Karpas-422 (cell line): Measurements from ENCODE around the gene CPLANE1. TPM values are rescaled to one million over a fixed set of nuclear protein-coding genes. Genes with fewer than 3 reads are reported as not detected.
"Not testable (repeated sequence)": the region's sequence is repeated elsewhere in the genome, so short reads cannot be mapped to it uniquely, and the experiment has no call there.

Experiments used
- DNase-seq: peaks from one replicate; pipeline ENCODE4 v3.0.0-alpha.2; 2015
- H2AFZ ChIP-seq: fragments of 200-600 bp; sonication (generic); 2 replicates; pipeline ENCODE4 v1.6.1; 2014; ENCODE audit warnings: antibody characterized with exemption, low read length, mixed read lengths
- H3K27ac ChIP-seq: fragments of 200-600 bp; sonication (generic); 2 replicates; pipeline ENCODE4 v1.5.1; 2014; ENCODE audit warnings: mild to moderate bottlenecking, low read length, moderate library complexity
- H3K27me3 ChIP-seq: fragments of 200-600 bp; sonication (generic); 2 replicates; pipeline ENCODE4 v1.6.1; 2014; ENCODE audit warnings: low read length, mixed read lengths
- H3K36me3 ChIP-seq: fragments of 200-600 bp; sonication (generic); 2 replicates; pipeline ENCODE4 v1.6.1; 2014; ENCODE audit warnings: low read length, mixed read lengths; ENCODE audit not compliant: insufficient read depth
- H3K4me1 ChIP-seq: fragments of 200-600 bp; sonication (generic); 2 replicates; pipeline ENCODE4 v1.6.1; 2014; ENCODE audit warnings: mild to moderate bottlenecking, low read length, mixed read lengths
- H3K4me2 ChIP-seq: fragments of 200-600 bp; sonication (generic); 2 replicates; pipeline ENCODE4 v1.6.1; 2014; ENCODE audit warnings: low read length, low read depth, mild to moderate bottlenecking; ENCODE audit not compliant: poor library complexity, severe bottlenecking
- H3K4me3 ChIP-seq: fragments of 200-600 bp; sonication (generic); 2 replicates; pipeline ENCODE4 v1.5.1; 2014; ENCODE audit warnings: mild to moderate bottlenecking, antibody characterized with exemption, low read length, mixed read lengths
- H3K79me2 ChIP-seq: fragments of 200-600 bp; sonication (generic); 2 replicates; pipeline ENCODE4 v1.6.1; 2014; ENCODE audit warnings: mild to moderate bottlenecking, low read length, mixed read lengths
- H3K9ac ChIP-seq: fragments of 200-600 bp; sonication (generic); 2 replicates; pipeline ENCODE4 v1.6.0; 2014; ENCODE audit warnings: low read length
- H3K9me2 ChIP-seq: fragments of 200-600 bp; sonication (generic), shearing (Covaris generic); replicated peaks from 2 replicates; pipeline ENCODE4 v1.6.0; 2014; ENCODE audit warnings: mild to moderate bottlenecking, low read length, moderate library complexity; ENCODE audit not compliant: insufficient read depth
- H3K9me3 ChIP-seq: fragments of 300-700, 200-600 bp; sonication (generic); 2 replicates; pipeline ENCODE4 v1.6.1; 2014; ENCODE audit warnings: low read length, mixed read lengths
- H4K20me1 ChIP-seq: fragments of 200-600 bp; sonication (generic); 2 replicates; pipeline ENCODE4 v1.6.1; 2014; ENCODE audit warnings: mild to moderate bottlenecking, antibody characterized with exemption, low read length, low read depth; ENCODE audit not compliant: insufficient read depth
- total RNA-seq: library from RNA; depleted of rRNA; stranded (reverse); fragments of >200 nt; shearing (Covaris generic); gene quantifications from 2 replicates; pipeline ENCODE4 v1.2.3, GENCODE V29; 2014; ENCODE audit warnings: low replicate concordance

The CPLANE1 gene
- total RNA-seq, 1 experiment from 2014 or later = 0.04 TPM

- no peaks in the 10 kb centered on the region for H3K36me3 ChIP-seq
- no peaks in the 10 kb centered on the region for H3K79me2 ChIP-seq
- H3K4me1 ChIP-seq = no peaks in the 10 kb centered on the region
- no peaks in the 10 kb centered on the region for H3K27me3 ChIP-seq
- no peak overlapping the region for H3K4me2 ChIP-seq
- no peak overlapping the region for H3K4me3 ChIP-seq
- no peak overlapping the region for H3K9ac ChIP-seq
- no peaks in the 10 kb centered on the region for H3K9me3 ChIP-seq
- no peak for DNase-seq
- H4K20me1 ChIP-seq = no peaks in the 10 kb centered on the region
- no peak overlapping the region for H2AFZ ChIP-seq
- no peaks in the 10 kb centered on the region for H3K9me2 ChIP-seq
- H3K27ac ChIP-seq = no peak overlapping the region
Observed at GRCh38 chr5:37251665-37252064, 2.5 kb upstream of the CPLANE1 start.

- no peak for DNase-seq
- no peaks in the 10 kb centered on the region for H3K79me2 ChIP-seq
- no peaks in the 10 kb centered on the region for H3K9me3 ChIP-seq
- H3K4me2 ChIP-seq = no peak overlapping the region
- H3K4me1 ChIP-seq = no peaks in the 10 kb centered on the region
- H3K4me3 ChIP-seq = no peak overlapping the region
- H4K20me1 ChIP-seq = no peaks in the 10 kb centered on the region
- H3K27ac ChIP-seq = no peak overlapping the region
- no peak overlapping the region for H3K9ac ChIP-seq
- H3K9me2 ChIP-seq = no peaks in the 10 kb centered on the region
- H3K27me3 ChIP-seq = no peaks in the 10 kb centered on the region
- H3K36me3 ChIP-seq = no peaks in the 10 kb centered on the region
- no peak overlapping the region for H2AFZ ChIP-seq
Observed at GRCh38 chr5:37249815-37250164, 614 bp upstream of the CPLANE1 start.

GRCh38 chr5:37248421-37248969 is 681 bp downstream of the CPLANE1 start:
- no peak for DNase-seq
- H3K9me2 ChIP-seq = no peaks in the 10 kb centered on the region
- H3K4me1 ChIP-seq = no peaks in the 10 kb centered on the region
- H3K9me3 ChIP-seq = no peaks in the 10 kb centered on the region
- H4K20me1 ChIP-seq = no peaks in the 10 kb centered on the region
- H3K36me3 ChIP-seq = no peaks in the 10 kb centered on the region
- H3K9ac ChIP-seq = no peak overlapping the region
- H2AFZ ChIP-seq = no peak overlapping the region
- H3K4me3 ChIP-seq = no peak overlapping the region
- H3K79me2 ChIP-seq = no peaks in the 10 kb centered on the region
- H3K27me3 ChIP-seq = no peaks in the 10 kb centered on the region
- H3K4me2 ChIP-seq = no peak overlapping the region
- H3K27ac ChIP-seq = no peak overlapping the region

- Histone ChIP-seq H3K9me3 (no peaks in the 10 kb centered on the region), H2AFZ (no peak overlapping the region), H3K27me3 (no peaks in the 10 kb centered on the region), H3K79me2 (no peaks in the 10 kb centered on the region), H3K4me3 (no peak overlapping the region), H3K9ac (no peak overlapping the region), H3K4me1 (no peaks in the 10 kb centered on the region), H3K27ac (no peak overlapping the region), H4K20me1 (no peaks in the 10 kb centered on the region), H3K9me2 (no peaks in the 10 kb centered on the region), H3K4me2 (no peak overlapping the region), H3K36me3 (no peaks in the 10 kb centered on the region)
- DNase-seq = no peak
Observed at GRCh38 chr5:37247496-37247895, 1.7 kb downstream of the CPLANE1 start.

- no peaks in the 10 kb centered on the region for H3K79me2 ChIP-seq
- no peaks in the 10 kb centered on the region for H3K4me1 ChIP-seq
- no peak overlapping the region for H3K4me2 ChIP-seq
- H3K9me3 ChIP-seq = no peaks in the 10 kb centered on the region
- H3K9me2 ChIP-seq = no peaks in the 10 kb centered on the region
- no peak overlapping the region for H3K4me3 ChIP-seq
- no peaks in the 10 kb centered on the region for H3K36me3 ChIP-seq
- DNase-seq = no peak
- no peak overlapping the region for H3K9ac ChIP-seq
- H3K27ac ChIP-seq = no peak overlapping the region
- no peaks in the 10 kb centered on the region for H4K20me1 ChIP-seq
- no peaks in the 10 kb centered on the region for H3K27me3 ChIP-seq
- H2AFZ ChIP-seq = no peak overlapping the region
Observed at GRCh38 chr5:37247036-37247435, 2.1 kb downstream of the CPLANE1 start.

- H3K9me3 ChIP-seq = peaks cover 7% of the 10 kb centered on the region
- no peak overlapping the region for H3K27ac ChIP-seq
- no peak overlapping the region for H3K4me2 ChIP-seq
- no peaks in the 10 kb centered on the region for H3K79me2 ChIP-seq
- no peaks in the 10 kb centered on the region; the same call in 1 of the 2 replicates for H3K36me3 ChIP-seq
- H4K20me1 ChIP-seq = no peaks in the 10 kb centered on the region
- no peak for DNase-seq
- H3K9ac ChIP-seq = no peak overlapping the region
- no peaks in the 10 kb centered on the region for H3K4me1 ChIP-seq
- no peaks in the 10 kb centered on the region for H3K27me3 ChIP-seq
- H3K4me3 ChIP-seq = no peak overlapping the region
- H2AFZ ChIP-seq = no peak overlapping the region
- no peaks in the 10 kb centered on the region for H3K9me2 ChIP-seq
Observed at GRCh38 chr5:37234288-37234687, 14.9 kb downstream of the CPLANE1 start.

- DNase-seq = no peak
- Histone ChIP-seq H3K4me1 (no peaks in the 10 kb centered on the region), H2AFZ (no peak overlapping the region), H3K79me2 (no peaks in the 10 kb centered on the region), H3K9me2 (no peaks in the 10 kb centered on the region), H3K9me3 (no peaks in the 10 kb centered on the region), H3K27ac (no peak overlapping the region), H4K20me1 (no peaks in the 10 kb centered on the region), H3K27me3 (no peaks in the 10 kb centered on the region), H3K4me3 (no peak overlapping the region), H3K9ac (no peak overlapping the region), H3K36me3 (no peaks in the 10 kb centered on the region), H3K4me2 (no peak overlapping the region)
Observed at GRCh38 chr5:37226377-37226776, 22.8 kb downstream of the CPLANE1 start.

GRCh38 chr5:37222181-37222580 is 27.0 kb downstream of the CPLANE1 start:
- Histone ChIP-seq H3K9me3 (no peaks in the 10 kb centered on the region), H3K27ac (no peak overlapping the region), H3K9me2 (no peaks in the 10 kb centered on the region), H3K4me2 (no peak overlapping the region), H2AFZ (no peak overlapping the region), H4K20me1 (no peaks in the 10 kb centered on the region), H3K4me1 (no peaks in the 10 kb centered on the region), H3K4me3 (no peak overlapping the region), H3K36me3 (no peaks in the 10 kb centered on the region), H3K79me2 (no peaks in the 10 kb centered on the region), H3K9ac (no peak overlapping the region), H3K27me3 (no peaks in the 10 kb centered on the region)
- DNase-seq = no peak

GRCh38 chr5:37220426-37220825 is 28.8 kb downstream of the CPLANE1 start:
- not testable (repeated sequence) for H3K36me3 ChIP-seq, H3K9me3 ChIP-seq, DNase-seq, H4K20me1 ChIP-seq, H3K27ac ChIP-seq, H2AFZ ChIP-seq, H3K9ac ChIP-seq, H3K4me3 ChIP-seq, H3K79me2 ChIP-seq, H3K4me1 ChIP-seq, H3K9me2 ChIP-seq, H3K4me2 ChIP-seq, H3K27me3 ChIP-seq
